ENCODE results near the gene CEP57. TPM values are rescaled to one million over a fixed set of nuclear protein-coding genes. Genes with fewer than 3 reads are reported as not detected.

The CEP57 gene
- 41.0 and 46.1 TPM in 2 replicates for total RNA-seq

DNA sequence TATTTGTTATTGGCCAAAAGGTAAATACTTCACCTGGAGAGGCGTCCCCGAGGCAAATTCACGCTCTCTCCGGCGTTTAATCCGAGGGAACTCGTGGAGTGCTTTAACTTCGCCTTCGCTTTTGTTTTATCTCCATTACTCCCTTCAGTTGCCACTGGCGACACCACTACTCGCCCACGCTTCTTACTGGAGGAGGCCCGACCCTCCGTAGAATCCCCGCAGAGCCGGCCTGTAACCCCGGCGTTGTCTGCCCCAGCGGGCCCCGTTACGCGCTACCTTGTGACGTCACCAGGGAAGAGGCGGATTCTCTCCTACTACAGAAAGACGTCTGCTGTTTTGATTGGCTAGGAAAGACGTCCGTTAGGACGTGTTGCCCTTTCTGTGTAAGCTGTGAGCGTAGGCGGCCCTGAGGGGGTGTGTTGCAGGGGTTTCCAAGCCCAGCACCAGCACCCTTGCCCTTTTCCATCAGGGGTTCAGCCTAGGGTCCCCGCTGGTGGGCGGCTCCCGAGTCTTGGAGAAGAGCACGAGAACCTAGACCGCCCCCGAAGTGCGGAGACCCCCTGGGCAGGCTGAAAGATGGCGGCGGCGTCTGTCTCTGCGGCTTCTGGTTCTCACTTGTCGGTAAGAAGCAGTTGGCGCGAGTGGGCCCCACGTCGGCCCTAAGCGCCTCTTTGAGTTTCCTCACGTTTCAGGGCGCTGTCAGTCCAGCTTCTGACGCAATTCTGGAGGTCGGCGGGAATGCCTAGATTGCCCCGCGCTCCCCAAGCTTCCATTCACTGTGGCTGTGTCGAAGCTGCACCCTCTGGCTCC is at the start of gene CEP57:
Gene CEP57, plus strand, starts transcription at position 376 of the 810 bp plus-strand sequence. Its CDS starts 201 bp downstream, at position 577.
- peak within 1 kb of the TSS; percentile 96 for H3K4me3 ChIP-seq (ENCODE audit: low read depth, low read length)
- TF ChIP-seq, protein P1, sequence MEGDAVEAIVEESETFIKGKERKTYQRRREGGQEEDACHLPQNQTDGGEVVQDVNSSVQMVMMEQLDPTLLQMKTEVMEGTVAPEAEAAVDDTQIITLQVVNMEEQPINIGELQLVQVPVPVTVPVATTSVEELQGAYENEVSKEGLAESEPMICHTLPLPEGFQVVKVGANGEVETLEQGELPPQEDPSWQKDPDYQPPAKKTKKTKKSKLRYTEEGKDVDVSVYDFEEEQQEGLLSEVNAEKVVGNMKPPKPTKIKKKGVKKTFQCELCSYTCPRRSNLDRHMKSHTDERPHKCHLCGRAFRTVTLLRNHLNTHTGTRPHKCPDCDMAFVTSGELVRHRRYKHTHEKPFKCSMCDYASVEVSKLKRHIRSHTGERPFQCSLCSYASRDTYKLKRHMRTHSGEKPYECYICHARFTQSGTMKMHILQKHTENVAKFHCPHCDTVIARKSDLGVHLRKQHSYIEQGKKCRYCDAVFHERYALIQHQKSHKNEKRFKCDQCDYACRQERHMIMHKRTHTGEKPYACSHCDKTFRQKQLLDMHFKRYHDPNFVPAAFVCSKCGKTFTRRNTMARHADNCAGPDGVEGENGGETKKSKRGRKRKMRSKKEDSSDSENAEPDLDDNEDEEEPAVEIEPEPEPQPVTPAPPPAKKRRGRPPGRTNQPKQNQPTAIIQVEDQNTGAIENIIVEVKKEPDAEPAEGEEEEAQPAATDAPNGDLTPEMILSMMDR (conservative IDR thresholded peaks at IDR 0.05; ENCODE audit: low read depth, low read length) = no peak
- peak; percentile 92 for DNase-seq (ENCODE audit: low read depth)

- no peak for DNase-seq (ENCODE audit: low read depth)
- TF ChIP-seq, protein P1 (conservative IDR thresholded peaks at IDR 0.05; ENCODE audit: low read depth, low read length) = no peak
- no peak overlapping the region for H3K4me3 ChIP-seq (ENCODE audit: low read depth, low read length)
Observed at GRCh38 chr11:95750101-95750500, 40.2 kb upstream of the CEP57 start.

DNA sequence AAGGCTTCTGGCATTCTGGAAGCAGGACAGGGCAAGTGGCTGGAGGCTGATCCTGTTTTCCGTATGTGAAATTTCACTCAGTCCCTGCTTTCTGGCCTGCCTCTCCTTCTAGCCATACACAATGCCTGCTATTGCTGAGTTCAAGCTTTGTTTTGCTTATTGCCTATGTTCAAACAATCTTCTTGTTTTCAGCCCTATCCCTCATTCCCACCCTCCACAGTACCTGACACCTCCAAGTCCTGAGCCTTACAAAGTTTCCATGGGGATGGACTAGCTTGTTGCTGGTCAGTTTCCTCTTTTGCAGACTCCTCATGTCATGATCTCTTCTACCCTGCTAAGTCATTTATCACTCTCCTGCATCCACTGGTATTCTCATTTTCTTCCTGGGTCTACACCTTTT is 38.8 kb upstream of the CEP57 start:
- DNase-seq (ENCODE audit: low read depth) = no peak
- TF ChIP-seq, protein P1 (conservative IDR thresholded peaks at IDR 0.05; ENCODE audit: low read depth, low read length) = no peak

GRCh38 chr11:95760941-95761340 is 29.4 kb upstream of the CEP57 start:
- H3K4me3 ChIP-seq (ENCODE audit: low read depth, low read length) = no peak overlapping the region
- TF ChIP-seq, protein P1 (conservative IDR thresholded peaks at IDR 0.05; ENCODE audit: low read depth, low read length) = no peak
- no peak for DNase-seq (ENCODE audit: low read depth)

More for the DNA sequence above, 38.8 kb upstream of the CEP57 start:
- H3K4me3 ChIP-seq (ENCODE audit: low read depth, low read length) = no peak overlapping the region

GRCh38 chr11:95762534-95762933 is 27.8 kb upstream of the CEP57 start:
- no peak overlapping the region for H3K4me3 ChIP-seq (ENCODE audit: low read depth, low read length)
- TF ChIP-seq, protein P1 (conservative IDR thresholded peaks at IDR 0.05; ENCODE audit: low read depth, low read length) = no peak
- no peak for DNase-seq (ENCODE audit: low read depth)

GRCh38 chr11:95764267-95764898 is 25.9 kb upstream of the CEP57 start:
- no peak overlapping the region for H3K4me3 ChIP-seq (ENCODE audit: low read depth, low read length)
- TF ChIP-seq, protein P1 (conservative IDR thresholded peaks at IDR 0.05; ENCODE audit: low read depth, low read length) = peak; percentile 61
- DNase-seq (ENCODE audit: low read depth) = peak; percentile 15

All from epithelial cell of proximal tubule (primary cell).